ENCODE data around the gene KCNH2.

GRCh38 chr7:150904011-150904909, 73.9 kb downstream of the KCNH2 start:
- TF ChIP-seq, protein P1, sequence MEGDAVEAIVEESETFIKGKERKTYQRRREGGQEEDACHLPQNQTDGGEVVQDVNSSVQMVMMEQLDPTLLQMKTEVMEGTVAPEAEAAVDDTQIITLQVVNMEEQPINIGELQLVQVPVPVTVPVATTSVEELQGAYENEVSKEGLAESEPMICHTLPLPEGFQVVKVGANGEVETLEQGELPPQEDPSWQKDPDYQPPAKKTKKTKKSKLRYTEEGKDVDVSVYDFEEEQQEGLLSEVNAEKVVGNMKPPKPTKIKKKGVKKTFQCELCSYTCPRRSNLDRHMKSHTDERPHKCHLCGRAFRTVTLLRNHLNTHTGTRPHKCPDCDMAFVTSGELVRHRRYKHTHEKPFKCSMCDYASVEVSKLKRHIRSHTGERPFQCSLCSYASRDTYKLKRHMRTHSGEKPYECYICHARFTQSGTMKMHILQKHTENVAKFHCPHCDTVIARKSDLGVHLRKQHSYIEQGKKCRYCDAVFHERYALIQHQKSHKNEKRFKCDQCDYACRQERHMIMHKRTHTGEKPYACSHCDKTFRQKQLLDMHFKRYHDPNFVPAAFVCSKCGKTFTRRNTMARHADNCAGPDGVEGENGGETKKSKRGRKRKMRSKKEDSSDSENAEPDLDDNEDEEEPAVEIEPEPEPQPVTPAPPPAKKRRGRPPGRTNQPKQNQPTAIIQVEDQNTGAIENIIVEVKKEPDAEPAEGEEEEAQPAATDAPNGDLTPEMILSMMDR (IDR thresholded peaks at IDR 0.05) = no peak
- TF ChIP-seq EZH2 (IDR thresholded peaks at IDR 0.05; ENCODE audit: borderline replicate concordance, insufficient read depth, low read depth, low read length, poor library complexity, severe bottlenecking) = no peak
